ENCODE data around the gene UFSP2.

The UFSP2 gene

DNA sequence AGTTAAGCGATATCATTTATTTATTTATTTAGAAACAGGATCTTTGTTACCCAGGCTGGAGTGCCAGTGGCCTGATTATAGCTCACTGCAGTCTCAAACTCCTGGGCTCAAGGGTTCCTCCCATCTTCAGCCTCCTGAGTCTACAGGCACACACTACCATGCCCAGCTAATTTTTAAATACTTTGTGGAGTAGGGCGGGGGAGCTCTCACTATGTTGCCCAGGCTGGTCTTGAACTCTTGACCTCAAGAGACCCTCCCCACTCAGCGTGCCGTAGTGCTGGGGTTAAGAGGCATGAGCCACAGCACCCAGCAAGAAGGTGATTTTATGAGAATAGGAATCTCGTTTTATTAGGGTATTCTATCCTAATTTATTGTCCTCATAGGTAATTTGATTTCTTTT is 3.9 kb upstream of the UFSP2 start:
- in situ Hi-C loops (cut with MboI; ENCODE audit: low sequenced_read_pairs), result no loop called here

DNA sequence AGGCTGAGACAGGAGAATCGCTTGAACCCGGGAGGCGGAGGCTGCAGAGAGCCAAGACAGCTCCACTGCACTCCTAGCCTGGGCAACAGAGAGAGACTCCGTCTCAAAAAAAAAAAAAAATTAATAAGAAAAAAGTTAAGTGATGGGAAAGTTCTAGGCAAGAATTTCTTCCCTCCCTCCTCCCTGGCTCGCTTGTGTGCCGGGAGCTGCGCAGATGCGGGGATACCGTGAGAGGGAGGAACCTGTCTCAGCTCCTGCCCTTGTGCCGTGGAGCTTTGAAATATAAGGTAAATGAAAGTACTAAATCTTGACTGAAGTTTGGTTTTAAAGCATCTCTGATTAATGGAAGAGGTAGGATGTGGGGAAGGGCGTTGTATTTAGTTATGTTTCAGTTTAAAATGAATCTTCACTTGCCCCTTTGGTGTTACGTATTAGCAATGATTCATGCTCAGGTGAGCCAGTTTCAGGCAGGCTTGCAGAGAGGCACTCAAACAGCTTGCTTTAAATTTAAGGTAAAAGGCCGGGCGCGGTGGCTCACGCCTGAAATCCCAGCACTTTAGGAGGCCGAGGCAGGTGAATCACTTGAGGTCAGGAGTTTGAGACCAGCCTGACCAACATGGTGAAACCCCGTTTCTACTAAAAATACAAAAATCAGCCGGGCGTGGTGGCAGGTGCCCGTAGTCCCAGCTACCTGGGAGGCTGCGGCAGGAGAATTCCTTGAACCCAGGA is 1.4 kb upstream of the UFSP2 start:
- in situ Hi-C loops (cut with MboI; ENCODE audit: low sequenced_read_pairs), result no loop called here

DNA sequence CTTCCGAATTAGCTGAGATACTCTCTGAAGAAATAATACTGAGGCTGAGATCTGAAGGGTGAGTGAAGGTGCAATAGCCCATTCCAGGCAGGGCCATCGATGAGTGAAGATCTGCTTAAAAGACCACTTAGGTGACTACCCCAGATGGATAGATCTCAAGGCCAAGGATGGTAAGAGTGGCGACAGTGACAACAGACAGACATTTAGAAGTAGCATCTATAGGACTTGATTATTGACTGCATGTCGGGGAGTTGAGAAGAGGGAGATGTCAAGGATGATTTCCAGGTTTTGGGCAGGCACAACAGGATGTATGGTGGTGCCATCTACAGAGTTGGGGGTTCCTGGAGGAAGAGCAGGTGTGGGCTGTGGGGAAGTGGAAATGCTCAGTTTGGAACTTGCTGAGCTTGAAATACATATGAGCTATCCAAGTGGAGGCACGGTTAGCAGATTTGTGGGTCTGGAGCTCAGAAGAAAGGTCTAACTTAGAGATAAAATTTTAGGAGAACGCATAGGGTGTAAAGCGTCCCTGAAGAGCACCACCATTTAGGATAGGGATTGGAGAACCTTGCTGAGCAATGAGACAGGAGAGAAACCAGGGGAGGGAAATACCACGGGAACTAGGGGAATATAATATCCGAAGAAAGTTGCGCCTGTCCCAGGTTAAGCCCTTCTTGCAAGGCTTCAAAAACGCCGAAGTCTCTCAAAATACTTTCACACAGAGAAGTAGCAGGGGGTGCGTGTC is 688 bp downstream of the UFSP2 start:
- in situ Hi-C loops (cut with MboI; ENCODE audit: low sequenced_read_pairs), result no loop called here

DNA sequence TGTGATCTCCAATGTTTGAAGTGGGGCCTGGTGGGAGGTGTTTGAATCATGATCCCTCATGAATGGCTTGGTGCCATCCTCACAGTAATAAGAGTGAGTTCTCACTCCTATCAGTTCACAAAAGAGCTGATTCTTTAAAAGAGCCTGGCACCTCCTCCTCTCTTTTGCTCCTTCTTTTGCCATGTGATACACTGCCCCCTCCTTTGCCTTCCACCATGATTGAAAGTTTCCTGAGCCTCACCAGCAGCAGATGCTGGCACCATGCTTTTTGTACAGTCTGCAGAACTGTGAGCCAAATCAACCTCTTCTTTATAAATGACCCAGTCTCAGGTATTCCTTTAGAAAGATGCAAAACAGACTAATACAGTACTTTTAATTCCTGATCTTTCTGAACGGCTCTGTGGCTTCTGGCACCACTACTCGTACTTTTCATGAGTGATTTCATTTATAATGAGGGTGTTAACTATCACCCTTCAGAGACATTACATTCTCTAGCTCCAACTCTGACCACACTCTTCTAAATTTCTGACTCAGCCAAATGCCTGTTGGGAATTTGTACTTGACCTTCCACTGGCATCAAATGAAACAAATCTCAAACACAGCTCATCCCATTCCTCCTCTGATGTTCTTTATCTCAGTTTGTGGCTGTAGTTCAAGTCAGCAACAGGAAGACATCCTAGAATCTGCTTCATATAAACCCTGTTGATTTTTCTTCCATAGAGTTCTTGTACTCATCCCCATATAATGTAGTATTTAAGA is 4.2 kb downstream of the UFSP2 start:
- in situ Hi-C loops (cut with MboI; ENCODE audit: low sequenced_read_pairs), result no loop called here

DNA sequence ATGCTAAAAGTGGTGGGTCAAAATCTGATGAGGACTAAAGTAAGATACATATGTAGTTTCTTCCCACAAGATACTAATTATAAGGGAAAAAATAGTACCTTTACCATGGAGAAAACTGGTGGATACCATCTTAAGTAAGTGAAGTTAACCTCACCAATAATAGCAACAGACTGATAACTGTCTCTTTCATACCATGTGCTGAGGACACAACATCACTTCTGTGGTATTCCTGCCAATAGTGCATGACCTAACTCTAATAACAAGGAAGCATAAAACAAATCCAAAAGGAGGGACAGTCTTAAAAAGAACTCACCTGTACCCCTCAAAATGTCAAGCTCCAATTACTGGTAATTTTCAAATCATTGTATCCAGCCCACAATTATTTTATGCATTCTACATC is 8.8 kb downstream of the UFSP2 start:
- in situ Hi-C loops (cut with MboI; ENCODE audit: low sequenced_read_pairs), result no loop called here

DNA sequence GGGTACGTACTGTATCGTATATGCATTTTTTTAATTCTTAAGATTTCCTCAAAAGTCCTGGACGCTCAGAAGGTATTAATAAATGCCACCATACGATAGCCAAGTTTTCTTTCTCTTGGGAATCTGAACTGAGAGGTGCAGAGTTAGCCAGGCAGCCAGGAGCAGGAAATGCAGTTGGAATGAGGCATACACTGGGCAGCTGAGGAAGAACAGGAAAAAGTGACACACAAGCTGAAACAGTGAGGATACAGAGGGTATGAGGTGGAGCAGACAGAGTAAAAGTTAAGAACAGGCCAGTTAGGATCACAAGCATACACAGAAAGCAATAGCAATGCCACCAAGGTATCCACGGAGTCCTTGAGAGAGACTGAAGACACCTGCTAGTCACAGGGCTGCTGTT is 13.4 kb downstream of the UFSP2 start:
- in situ Hi-C loops (cut with MboI; ENCODE audit: low sequenced_read_pairs), result no loop called here

DNA sequence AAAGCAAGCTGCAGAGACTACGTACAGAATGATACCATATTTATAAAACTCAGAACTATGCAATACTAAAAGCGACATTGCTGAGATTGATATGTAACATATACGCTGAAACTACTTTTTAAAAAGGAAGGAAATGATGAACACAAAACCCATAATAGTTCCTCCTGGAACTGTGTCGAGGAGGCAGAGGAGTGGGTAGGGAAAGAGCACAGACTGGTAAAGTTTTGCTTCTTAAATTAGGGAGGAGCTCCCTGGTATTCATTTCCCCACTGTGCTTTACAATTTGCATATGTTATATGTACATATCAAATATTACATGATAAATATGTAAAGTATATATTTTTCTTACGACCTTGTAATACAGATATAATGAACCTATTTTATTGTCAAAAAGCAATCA is 13.9 kb downstream of the UFSP2 start:
- in situ Hi-C loops (cut with MboI; ENCODE audit: low sequenced_read_pairs), result no loop called here

DNA sequence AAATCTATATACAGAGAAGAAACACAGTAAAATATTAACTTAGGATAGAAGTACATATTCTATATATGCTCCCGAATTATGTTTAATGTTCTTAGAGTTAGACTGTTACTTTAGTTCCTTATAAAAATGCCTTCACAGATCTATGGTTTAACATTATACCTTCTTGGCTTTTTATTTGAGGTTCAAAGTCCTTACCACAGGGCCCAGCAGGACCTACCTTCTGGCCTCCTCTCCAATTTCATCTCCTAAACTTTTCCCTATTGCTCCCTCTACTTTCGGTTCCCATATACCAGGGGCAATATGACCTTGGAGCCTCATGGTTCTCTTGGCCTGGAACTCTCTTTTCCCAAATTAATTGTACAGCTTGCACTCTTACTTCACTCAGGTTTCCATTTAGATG is 17.3 kb downstream of the UFSP2 start:
- in situ Hi-C loops (cut with MboI; ENCODE audit: low sequenced_read_pairs), result no loop called here

DNA sequence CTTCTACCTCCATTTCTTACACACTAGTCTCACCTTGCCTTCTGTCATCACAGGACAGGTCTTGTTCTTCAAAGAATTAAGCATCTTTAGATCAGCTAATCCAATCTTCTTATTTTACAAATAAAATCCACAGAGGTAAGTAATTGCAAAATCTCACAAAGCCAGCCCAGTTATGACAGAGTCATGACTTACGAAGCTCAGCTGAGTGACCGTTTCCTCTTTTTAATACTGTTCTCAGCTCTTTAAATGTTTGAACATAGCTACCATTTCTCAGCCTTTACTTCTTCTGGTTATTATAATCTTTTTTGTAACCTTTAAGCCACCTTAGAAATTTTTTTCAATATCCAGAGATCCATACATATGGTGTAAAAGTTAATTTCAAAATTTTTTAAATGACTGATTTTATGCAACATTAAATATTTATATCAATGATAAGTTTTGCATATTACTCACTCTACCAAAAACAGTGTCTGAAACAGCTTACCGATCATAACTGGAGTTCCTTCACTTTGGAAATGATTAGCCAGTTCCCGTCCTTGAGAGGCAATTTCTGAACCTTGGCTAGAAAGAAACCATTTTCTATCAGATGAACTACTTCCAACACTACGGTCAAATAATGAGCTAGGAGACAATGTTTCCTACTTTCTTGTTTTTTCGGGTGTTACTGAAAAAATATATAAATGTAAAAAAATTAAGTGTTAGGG is 20.3 kb downstream of the UFSP2 start:
- in situ Hi-C loops (cut with MboI; ENCODE audit: low sequenced_read_pairs), result no loop called here

DNA sequence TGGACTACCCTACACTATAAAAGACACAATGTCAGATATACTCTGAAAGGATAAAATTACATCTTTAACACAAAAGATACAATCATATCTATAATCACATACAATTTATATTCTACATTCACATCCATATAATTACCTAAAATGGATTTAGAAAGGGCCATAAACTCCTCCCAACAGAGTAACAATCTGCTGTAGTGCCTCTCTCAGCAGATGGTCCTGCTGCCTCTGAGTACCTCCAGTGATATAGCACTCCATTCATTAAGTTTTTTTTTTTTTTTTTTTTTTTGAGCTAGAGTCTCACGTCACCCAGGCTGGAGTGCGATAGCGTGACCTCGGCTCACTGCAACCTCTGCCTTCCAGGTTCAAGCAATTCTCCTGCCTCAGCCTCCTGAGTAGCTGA is 21.7 kb downstream of the UFSP2 start:
- in situ Hi-C loops (cut with MboI; ENCODE audit: low sequenced_read_pairs), result no loop called here

DNA sequence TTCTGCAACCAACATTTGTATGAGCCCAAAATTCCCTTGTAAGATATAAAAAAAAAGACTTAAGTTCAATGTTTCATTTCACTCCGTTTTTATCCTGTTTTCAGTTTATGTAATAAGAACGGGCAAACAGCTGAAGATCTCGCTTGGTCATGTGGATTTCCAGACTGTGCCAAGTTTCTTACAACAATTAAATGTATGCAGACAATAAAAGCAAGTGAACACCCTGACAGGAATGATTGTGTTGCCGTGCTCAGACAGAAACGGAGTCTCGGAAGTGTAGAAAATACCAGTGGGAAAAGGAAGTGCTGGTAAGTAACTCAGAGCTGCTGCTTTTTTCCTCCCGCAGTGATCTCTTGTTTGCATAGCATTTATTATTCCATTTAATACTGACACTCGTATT is 26.3 kb downstream of the UFSP2 start:
- in situ Hi-C loops (cut with MboI; ENCODE audit: low sequenced_read_pairs), result no loop called here

DNA sequence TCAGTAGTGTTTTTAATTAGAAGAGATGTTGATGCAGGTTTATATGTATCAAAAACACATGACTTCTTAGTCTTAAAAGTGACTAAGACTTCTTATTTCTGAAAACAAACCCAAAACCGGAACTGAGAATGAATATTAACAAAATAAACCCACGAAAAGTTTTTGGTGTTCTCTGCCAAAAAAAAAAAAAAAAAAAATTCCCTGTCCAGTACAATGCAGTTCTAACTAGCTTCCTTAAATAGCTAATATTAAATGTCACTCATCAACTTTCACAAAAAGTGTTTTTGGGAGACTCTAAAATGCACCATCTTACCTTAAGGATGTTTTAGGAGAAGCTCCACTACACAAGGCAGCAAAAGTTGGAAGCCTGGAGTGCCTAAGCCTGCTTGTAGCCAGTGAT is 27.1 kb downstream of the UFSP2 start:
- in situ Hi-C loops (cut with MboI; ENCODE audit: low sequenced_read_pairs), result no loop called here

DNA sequence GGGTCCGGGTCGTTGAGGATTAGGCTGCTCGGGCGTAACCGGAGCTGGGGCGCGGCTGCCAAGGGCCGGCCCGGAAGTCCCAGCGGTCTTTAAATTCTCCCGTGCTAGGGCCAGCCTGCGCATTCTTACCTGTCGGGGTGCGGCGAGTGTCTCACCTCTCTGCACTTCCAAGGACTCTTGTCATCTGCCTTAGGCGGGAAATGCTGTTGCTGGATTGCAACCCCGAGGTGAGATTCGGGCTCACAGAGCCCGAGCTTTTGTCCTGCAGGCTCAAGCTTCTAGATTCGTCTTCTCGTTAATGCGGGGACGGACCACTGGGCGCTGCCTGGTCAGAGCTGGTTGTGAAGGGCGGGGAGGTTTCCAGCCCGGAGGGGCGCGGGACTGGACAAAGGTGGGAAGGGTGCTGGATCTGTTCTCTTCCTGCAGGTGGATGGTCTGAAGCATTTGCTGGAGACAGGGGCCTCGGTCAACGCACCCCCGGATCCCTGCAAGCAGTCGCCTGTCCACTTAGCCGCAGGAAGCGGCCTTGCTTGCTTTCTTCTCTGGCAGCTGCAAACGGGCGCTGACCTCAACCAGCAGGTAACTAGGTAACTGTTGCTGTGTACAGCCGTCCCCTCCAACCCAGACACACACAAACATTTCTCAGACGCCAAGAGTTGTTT is 28.9 kb downstream of the UFSP2 start, which contains the start of gene ANKRD37:
ANKRD37 (plus strand) TSS at position 118 of the 662 bp plus-strand sequence; CDS start at position 201, 83 bp downstream.
- in situ Hi-C loops (cut with MboI; ENCODE audit: low sequenced_read_pairs), result no loop called here

DNA sequence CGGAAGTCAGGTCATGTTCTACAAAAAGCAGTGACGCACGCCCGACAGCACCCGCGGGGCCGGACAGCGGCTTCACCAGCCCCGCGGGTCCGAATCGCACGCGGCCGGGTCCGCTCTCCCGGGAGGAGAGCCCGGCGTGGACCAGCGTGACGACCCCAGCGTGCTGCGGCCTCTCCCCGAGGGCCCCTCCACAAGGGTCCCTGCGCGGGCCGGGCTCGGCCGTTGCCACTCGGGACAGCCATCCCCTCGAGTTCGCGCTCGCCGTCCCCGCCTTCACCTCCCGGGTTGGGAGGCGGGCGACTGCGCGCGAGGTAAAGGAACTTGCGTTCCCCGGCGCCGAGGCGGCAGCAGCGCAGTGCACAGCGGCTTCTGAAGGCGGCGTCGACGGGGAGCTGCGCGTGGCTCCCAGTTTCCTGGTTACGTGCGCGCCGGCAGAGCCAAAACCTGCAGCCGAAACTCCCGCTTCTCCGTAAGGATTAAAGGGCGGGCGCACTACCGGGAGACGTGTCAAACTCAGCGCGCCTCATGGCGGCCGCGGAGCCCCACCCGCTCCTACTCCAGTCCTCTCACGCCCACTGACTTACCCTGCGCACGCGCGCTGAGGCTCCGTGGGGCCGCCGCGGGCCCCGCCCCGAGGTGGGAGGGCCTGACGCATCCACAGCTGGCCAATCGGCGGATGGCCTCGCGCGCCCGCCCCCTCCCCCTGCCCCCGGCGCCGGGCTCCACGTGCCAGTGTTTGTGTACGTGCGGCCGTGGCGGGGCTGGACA is 29.6 kb downstream of the UFSP2 start:
- in situ Hi-C loops (cut with MboI; ENCODE audit: low sequenced_read_pairs), result no loop called here

DNA sequence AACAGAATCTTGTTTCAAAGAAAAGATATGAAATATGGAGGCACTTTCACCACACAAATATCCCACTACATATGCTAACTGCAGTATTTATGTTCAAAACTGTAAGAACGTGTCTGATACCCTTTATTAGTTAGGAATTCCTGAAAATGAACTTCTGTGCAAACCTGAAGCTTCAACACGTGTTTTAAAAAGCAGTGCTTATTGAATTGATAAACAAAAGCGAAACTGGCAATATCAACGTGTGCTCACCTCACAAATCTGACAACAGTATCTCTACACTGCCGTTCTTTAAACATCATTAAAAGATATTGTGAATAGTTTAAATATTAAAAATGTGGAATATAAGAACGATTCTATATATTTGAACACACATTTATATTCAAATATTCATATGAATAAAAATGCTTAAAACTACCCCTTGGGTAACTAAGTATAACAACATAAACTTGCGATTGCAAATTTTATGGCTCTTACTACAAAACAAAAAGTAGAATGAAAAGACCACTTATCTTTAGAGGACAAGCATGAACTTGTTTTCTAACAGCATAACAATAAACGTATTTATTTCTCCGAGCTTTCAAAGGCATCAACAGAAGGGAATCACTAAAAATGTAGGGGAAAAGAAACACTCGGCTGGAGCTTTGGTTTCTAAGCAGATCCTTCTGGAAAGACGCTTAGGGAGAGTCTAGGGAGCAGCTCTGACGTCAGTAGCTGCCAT is 30.4 kb downstream of the UFSP2 start, which contains the start of gene LRP2BP:
LRP2BP (minus strand) TSS at position 687 of the 718 bp plus-strand sequence. CDS start 17,738 bp downstream, outside the sequence.
- in situ Hi-C loops (cut with MboI; ENCODE audit: low sequenced_read_pairs), result no loop called here

DNA sequence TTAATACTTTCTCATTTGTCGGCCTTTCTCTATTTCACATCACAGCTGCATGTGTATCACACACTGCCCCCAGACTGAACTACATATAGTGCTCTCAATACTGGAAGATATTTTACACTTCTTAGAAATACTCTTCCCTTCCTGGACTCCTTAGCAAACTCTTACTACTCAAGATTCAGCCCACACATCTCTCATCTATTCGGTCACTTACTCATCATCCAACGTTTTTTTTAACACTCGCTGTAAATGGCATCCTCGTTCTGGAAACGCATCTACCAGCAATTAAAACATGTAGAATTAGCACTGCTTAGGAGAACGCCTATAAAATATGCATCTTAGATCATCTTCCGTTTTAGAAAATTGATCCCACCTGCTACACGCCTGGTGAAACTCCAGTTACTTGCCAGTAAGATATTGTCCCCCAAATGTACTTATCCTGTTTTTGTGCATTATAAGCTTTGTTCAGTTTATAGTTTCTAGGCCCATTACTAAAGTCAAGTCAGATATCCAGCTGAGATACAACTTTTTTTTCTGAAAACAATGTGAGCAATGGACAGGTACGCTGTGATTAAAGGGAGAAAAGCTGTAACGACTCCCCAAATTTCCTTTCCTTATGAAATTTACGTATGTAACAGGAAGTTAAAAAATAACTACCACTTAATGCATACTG is 31.1 kb downstream of the UFSP2 start:
- in situ Hi-C loops (cut with MboI; ENCODE audit: low sequenced_read_pairs), result no loop called here

DNA sequence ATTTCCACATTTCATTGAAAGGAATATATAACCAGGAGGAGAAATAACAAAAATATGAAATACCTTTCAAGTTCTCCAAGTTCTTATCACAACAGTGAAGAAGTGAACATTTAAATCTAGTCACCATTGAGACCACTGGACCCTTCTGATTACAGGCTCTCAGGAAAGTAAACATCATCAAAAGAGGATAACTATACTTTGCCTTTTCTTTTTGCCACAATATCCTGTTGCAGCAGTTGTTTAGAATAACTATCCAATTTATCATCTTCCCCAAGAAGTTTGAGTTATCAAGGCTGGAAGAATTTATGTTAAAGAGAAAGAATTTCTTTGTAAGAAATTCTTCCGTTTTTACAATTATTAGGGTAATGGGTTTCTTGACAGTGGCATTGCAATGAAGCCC is 33.6 kb downstream of the UFSP2 start:
- in situ Hi-C loops (cut with MboI; ENCODE audit: low sequenced_read_pairs), result no loop called here

DNA sequence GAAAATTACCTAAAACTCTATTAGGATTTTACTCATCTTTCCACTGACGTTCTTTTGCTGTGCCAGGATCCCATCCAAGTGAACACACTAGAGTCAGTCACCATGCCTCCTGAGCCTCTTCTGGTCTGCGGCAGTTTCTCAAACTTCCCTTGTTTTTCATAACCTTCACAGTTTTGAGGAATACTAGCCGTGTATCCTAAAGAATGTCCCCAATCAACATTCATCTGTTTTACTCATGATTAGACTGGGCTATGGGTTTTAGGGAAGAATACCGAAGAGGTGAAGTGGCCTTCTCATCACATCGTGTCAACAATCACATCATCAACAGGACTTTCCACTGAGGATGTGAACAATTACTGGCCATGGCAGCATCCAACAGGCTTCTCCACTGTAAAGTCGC is 34.8 kb downstream of the UFSP2 start:
- in situ Hi-C loops (cut with MboI; ENCODE audit: low sequenced_read_pairs), result no loop called here

DNA sequence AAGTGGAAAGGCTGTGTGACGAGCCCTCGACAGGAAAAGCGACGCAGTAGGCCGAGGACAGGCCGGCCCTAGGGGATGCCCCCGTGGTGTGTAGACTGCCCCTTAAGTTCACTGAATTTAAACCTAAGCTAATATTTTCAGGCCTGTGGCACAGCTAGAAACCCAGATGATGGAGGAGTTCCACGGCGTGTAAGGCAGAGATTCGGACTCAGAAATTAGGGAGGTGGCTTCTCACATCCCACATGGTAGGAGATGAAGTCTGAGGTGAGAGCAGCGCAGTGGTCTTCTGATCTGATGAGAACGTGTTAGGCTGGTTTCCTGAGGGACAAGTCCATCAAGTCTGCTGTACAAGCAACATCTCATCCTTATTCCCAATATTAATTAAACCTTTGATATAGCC is 37.8 kb downstream of the UFSP2 start:
- in situ Hi-C loops (cut with MboI; ENCODE audit: low sequenced_read_pairs), result no loop called here

Measured in HL-60/S4 treated with retinoic acid at 250 ng/mL for 4 days and 3 days (cell line).